ENCODE data around the gene ITPR2. TPM values are rescaled to one million over a fixed set of nuclear protein-coding genes. Genes with fewer than 3 reads are reported as not detected.

Gene ITPR2
- total and polyA plus RNA-seq, 2 of the 8 experiments (the other 6 are each of a cell fraction or from before 2014, with no cell fraction given): 4.1 to 48.3 TPM

GRCh38 chr12:26567126-26567525 lies 265.9 kb downstream of the ITPR2 start:
- POLR2A ChIA-PET (ENCODE audit: partially characterized antibody): no interaction called here
- FAIRE-seq: no peak
- WGBS, 2 experiments (ENCODE audit: extremely low coverage in 1 of 2, insufficient coverage in 1 of 2, insufficient read length in 1 of 2, insufficient replicate concordance in 2 of 2, low coverage in 1 of 2, low lambda C conversion rate in 2 of 2, missing lambda C conversion rate in 1 of 2): 89% methylated on average over 2 of the region's 2 CpGs; no CpG with 5 or more reads in 1 of the 2 experiments

More at GRCh38 chr12:26567126-26567525, 265.9 kb downstream of the ITPR2 start:
- Histone ChIP-seq H3K23me2 (ENCODE audit: low read depth, low read length) (peaks cover 5% of the 10 kb centered on the region; the same call in 1 of the 2 replicates), H3K23ac (ENCODE audit: insufficient read length) (no peak overlapping the region), H3K79me1 (ENCODE audit: low read depth, low read length) (no peaks in the 10 kb centered on the region), H4K91ac (replicated peaks; ENCODE audit: insufficient read length, low read length) (no peak overlapping the region), H3K27ac (ENCODE audit: low read depth, low read length) (no peak overlapping the region), H2BK20ac (ENCODE audit: low read length) (no peak overlapping the region), H3K9ac (replicated peaks in 1 of 4; ENCODE audit: extremely low read depth in 1 of 4, low read depth in 3 of 4, low read length in 3 of 4) (no peak overlapping the region), H2BK12ac (ENCODE audit: low read depth, low read length) (no peak overlapping the region), H3K18ac (ENCODE audit: extremely low read depth, low read length) (no peak overlapping the region), H2BK5ac (ENCODE audit: low read depth, low read length) (no peak overlapping the region), H3K4me1 (replicated peaks in 1 of 4; ENCODE audit: control insufficient read depth in 3 of 4, insufficient read depth in 4 of 4, low read length in 3 of 4) (no peaks in the 10 kb centered on the region), H3K4me2 (ENCODE audit: insufficient read depth in 1 of 2, low read depth in 2 of 2, low read length in 2 of 2) (no peak overlapping the region), H4K20me1 (replicated peaks in 1 of 2; ENCODE audit: control insufficient read depth in 1 of 2, insufficient read depth in 2 of 2, low read length in 2 of 2) (no peaks in the 10 kb centered on the region), H3K4ac (replicated peaks; ENCODE audit: insufficient read length, low read depth, low read length) (no peak overlapping the region), H3K4me3 (ENCODE audit: extremely low read depth in 1 of 4, insufficient read depth in 2 of 4, low read depth in 3 of 4, low read length in 4 of 4) (no peak overlapping the region), H3K36me3 (ENCODE audit: control insufficient read depth in 2 of 4, insufficient read depth in 4 of 4, low read length in 3 of 4) (no peaks in the 10 kb centered on the region), H2BK15ac (ENCODE audit: low read length) (no peak overlapping the region), H4K5ac (ENCODE audit: insufficient read length, low read depth, low read length) (no peak overlapping the region), H2AFZ (ENCODE audit: low read length) (no peak overlapping the region), H3K9me3 (ENCODE audit: insufficient read depth in 2 of 2, low read depth in 1 of 2, low read length in 1 of 2) (no peaks in the 10 kb centered on the region), H3K79me2 (ENCODE audit: control insufficient read depth in 1 of 2, insufficient read depth in 2 of 2, low read length in 2 of 2) (no peaks in the 10 kb centered on the region), H4K8ac (ENCODE audit: extremely low read depth, insufficient read depth, low read length) (no peak overlapping the region), H3K27me3 (replicated peaks in 1 of 4; ENCODE audit: control insufficient read depth in 3 of 4, extremely low read depth in 1 of 4, insufficient read depth in 3 of 4, low read length in 3 of 4) (no peaks in the 10 kb centered on the region), H2BK120ac (replicated peaks; ENCODE audit: low read depth, low read length) (no peak overlapping the region), H3K56ac (replicated peaks; ENCODE audit: insufficient read length, low read depth, low read length) (no peak overlapping the region), H3K14ac (ENCODE audit: insufficient read length) (no peak overlapping the region), H2AK5ac (ENCODE audit: low read depth, low read length) (no peak overlapping the region)
- CTCF ChIA-PET (ENCODE audit: partially characterized antibody): no interaction called here
- TF ChIP-seq RNF2 (IDR thresholded peaks at IDR 0.05; ENCODE audit: borderline replicate concordance, low read depth, low read length, missing control alignments, poor library complexity, severe bottlenecking) (no peak), TAF7 (optimal IDR thresholded peaks at IDR 0.05; ENCODE audit: borderline replicate concordance, low read depth, low read length) (no peak), EGR1 (IDR thresholded peaks at IDR 0.05; ENCODE audit: borderline replicate concordance, low read depth, low read length) (no peak), SUZ12 (IDR thresholded peaks at IDR 0.05; ENCODE audit: low read length) (no peak)
- no peak for DNase-seq (ENCODE audit: low read depth in 1 of 2, low spot score in 2 of 2)
